ENCODE results near the gene ACAD9.

DNA sequence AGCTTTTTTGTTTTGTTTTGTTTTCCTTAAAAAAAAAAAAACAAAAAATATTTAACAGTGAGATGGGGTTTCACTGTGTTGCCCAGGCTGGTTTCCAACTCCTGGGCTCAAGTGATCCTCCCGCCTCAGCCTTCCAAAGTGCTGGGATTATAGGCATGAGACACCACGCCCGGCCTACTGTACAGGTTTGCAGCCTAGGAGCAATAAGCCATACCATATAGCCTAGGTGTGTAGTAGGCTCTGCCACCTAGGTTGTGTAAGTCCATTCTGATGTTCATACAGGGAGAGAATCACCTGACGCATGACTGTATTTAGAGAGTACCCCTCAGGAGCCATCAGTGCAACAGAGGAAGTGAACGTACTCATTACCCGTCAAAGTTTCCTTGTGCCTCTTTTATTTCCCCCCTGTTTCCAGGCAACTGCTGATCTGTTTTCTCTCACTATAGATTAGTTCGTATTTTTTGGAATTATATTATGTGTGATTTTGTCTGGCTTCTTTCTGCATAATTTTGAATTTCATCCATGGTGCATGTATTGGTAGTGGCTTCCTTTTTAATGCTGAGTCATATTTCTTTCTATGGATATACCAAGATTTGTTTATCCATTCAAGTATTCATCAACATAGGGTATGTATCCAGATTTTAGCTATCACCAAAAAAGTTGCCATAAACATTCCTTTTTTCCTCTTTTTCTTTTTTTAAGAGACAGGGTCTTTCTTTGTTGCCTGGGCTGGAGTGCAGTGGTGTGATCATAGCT lies 9.9 kb downstream of the ACAD9 start:
- no peak for TF ChIP-seq RUNX3 (IDR thresholded peaks at IDR 0.05; ENCODE audit: low read length)
- TF ChIP-seq POLR2AphosphoS5 (IDR thresholded peaks at IDR 0.05; ENCODE audit: low read length), result no peak
- TF ChIP-seq ZBED1 (IDR thresholded peaks at IDR 0.05; ENCODE audit: borderline replicate concordance), result no peak

All from GM12878 (cell line).